GM23338 (cell line): ENCODE measurements around the gene OR4K5.

Experiments
- EZH2phosphoT487 ChIP-seq: fragments of 200-600 bp; sonication (generic); IDR thresholded peaks from one replicate; pipeline ENCODE4 v1.8.1; 2018; ENCODE audit warnings: antibody characterized with exemption; ENCODE audit not compliant: unreplicated experiment
- STAT1 ChIP-seq: IDR thresholded peaks from one replicate; pipeline ENCODE4 v1.6.1; 2016; ENCODE audit warnings: antibody characterized with exemption; ENCODE audit not compliant: unreplicated experiment
- TF ChIP-seq, protein P1 (sequence below), 2 experiments: fragments of 200-600 bp in 1 of 2; sonication (generic) in 1 of 2; conservative IDR thresholded peaks; 2 replicates each; pipeline versions ENCODE4 v1.5.1 to v1.6.1; 2016 to 2017; ENCODE audit warnings: antibody characterized with exemption in 2 of 2, low read depth in 2 of 2, mild to moderate bottlenecking in 2 of 2, moderate library complexity in 1 of 2

DNA sequence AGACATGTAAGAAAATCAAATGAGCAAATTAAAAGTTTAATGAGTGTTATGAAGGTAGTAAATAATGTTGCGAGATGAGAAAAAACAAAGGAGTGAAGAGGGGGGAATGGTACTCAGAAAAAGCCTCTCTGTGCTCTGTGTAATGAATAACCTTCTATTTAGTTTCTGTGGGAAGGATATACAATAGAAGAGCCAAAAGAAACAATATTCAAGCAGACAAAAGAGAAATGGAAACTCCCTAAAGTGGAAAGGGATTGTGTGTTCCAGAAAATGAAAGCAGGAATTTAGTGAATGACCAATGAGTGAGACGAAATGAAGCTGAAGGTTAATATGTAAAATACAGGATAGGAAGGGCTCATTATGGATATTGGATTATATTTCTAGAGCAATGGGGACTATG lies 28.8 kb downstream of the OR4K5 start:
- TF ChIP-seq, protein P1, sequence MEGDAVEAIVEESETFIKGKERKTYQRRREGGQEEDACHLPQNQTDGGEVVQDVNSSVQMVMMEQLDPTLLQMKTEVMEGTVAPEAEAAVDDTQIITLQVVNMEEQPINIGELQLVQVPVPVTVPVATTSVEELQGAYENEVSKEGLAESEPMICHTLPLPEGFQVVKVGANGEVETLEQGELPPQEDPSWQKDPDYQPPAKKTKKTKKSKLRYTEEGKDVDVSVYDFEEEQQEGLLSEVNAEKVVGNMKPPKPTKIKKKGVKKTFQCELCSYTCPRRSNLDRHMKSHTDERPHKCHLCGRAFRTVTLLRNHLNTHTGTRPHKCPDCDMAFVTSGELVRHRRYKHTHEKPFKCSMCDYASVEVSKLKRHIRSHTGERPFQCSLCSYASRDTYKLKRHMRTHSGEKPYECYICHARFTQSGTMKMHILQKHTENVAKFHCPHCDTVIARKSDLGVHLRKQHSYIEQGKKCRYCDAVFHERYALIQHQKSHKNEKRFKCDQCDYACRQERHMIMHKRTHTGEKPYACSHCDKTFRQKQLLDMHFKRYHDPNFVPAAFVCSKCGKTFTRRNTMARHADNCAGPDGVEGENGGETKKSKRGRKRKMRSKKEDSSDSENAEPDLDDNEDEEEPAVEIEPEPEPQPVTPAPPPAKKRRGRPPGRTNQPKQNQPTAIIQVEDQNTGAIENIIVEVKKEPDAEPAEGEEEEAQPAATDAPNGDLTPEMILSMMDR (conservative IDR thresholded peaks at IDR 0.05; ENCODE audit: low read depth in 2 of 2) = no peak
- no peak for TF ChIP-seq EZH2phosphoT487
- TF ChIP-seq STAT1 = no peak
